Upper lobe of right lung (tissue), 1 donor: Measurements from ENCODE around the gene CMC2. TPM values are rescaled to one million over a fixed set of nuclear protein-coding genes. Genes with fewer than 3 reads are reported as not detected.

Experiments used
- ATAC-seq: fragments of 200-7000 bp; cut with Tn5 transposase; one replicate; pipeline ENCODE4 v1.9.1; 2020; ENCODE audit warnings: mild to moderate bottlenecking, moderate library complexity
- DNase-seq: peaks from one replicate; pipeline ENCODE4 v3.0.0-alpha.2; 2020
- H3K27ac ChIP-seq: fragments of 200-600 bp; one replicate; pipeline ENCODE4 v1.8.0; 2022
- H3K27me3 ChIP-seq: fragments of 200-600 bp; one replicate; pipeline ENCODE4 v1.8.0; 2022; ENCODE audit warnings: mild to moderate bottlenecking
- H3K36me3 ChIP-seq: fragments of 200-600 bp; one replicate; pipeline ENCODE4 v1.8.0; 2022
- H3K4me1 ChIP-seq: fragments of 200-600 bp; one replicate; pipeline ENCODE4 v1.8.0; 2022
- H3K4me3 ChIP-seq: fragments of 200-600 bp; one replicate; pipeline ENCODE4 v1.8.0; 2022; ENCODE audit warnings: mild to moderate bottlenecking
- H3K9me3 ChIP-seq: fragments of 200-600 bp; one replicate; pipeline ENCODE4 v1.8.0; 2022
- intact Hi-C: fragments of 100-400 bp; cut with DNase I; formaldehyde crosslinking; loops from one replicate; pipeline ENCODE4 v1.11.0; 2022
- total RNA-seq: library from RNA; stranded (reverse); fragmentation: NEBNext Ultra II Directional; extraction: Animal tissue kit (Norgen Biotek cat#: 25700); gene quantifications from one replicate; pipeline ENCODE4 v1.2.1, GENCODE V29; 2021
- TF ChIP-seq, protein P1 (sequence below): fragments of 200-600 bp; IDR thresholded peaks from one replicate; pipeline ENCODE4 v1.8.0; 2022; ENCODE audit warnings: antibody characterized with exemption
- donor health status: DM: no; HTN: yes; CAD: no; lungs with severe emphysema.

The CMC2 gene
- total RNA-seq, 1 donor from 2014 or later, result 43.3 TPM

DNA sequence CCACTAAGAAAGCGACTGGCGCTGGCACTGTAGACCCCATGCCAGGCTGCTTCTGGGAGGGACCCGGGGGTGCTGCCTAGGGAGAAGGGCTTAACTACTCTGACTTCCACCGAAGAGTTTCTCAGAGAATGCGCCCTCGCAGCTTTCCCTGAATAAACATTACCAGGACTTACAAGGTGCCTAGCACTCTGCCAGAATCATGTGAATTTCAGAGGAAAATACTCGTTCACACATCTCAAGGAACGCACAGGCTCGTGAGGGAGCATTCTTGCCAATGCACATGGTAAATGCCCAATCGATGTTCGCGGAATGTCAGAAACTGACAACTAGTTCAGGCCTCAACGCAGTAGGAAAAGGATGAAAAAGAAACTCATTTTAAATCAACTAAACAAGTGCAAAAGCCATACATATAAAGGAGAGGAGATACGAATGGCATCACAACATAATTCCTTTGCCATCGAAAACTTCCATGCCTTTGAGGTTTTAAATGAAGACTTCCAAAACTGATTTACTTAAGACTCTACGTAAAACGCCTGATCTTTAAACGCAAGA lies 999 bp downstream of the CMC2 start:
- TF ChIP-seq, protein P1, sequence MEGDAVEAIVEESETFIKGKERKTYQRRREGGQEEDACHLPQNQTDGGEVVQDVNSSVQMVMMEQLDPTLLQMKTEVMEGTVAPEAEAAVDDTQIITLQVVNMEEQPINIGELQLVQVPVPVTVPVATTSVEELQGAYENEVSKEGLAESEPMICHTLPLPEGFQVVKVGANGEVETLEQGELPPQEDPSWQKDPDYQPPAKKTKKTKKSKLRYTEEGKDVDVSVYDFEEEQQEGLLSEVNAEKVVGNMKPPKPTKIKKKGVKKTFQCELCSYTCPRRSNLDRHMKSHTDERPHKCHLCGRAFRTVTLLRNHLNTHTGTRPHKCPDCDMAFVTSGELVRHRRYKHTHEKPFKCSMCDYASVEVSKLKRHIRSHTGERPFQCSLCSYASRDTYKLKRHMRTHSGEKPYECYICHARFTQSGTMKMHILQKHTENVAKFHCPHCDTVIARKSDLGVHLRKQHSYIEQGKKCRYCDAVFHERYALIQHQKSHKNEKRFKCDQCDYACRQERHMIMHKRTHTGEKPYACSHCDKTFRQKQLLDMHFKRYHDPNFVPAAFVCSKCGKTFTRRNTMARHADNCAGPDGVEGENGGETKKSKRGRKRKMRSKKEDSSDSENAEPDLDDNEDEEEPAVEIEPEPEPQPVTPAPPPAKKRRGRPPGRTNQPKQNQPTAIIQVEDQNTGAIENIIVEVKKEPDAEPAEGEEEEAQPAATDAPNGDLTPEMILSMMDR, result no peak
- Histone ChIP-seq H3K4me1 (peaks cover 24% of the 10 kb centered on the region), H3K4me3 (peak overlapping the region; percentile 99), H3K9me3 (no peaks in the 10 kb centered on the region), H3K36me3 (no peaks in the 10 kb centered on the region), H3K27me3 (no peaks in the 10 kb centered on the region), H3K27ac (peak overlapping the region; percentile 100)
- intact Hi-C loops, result no loop called here
- ATAC-seq (no peak), DNase-seq (no peak)

DNA sequence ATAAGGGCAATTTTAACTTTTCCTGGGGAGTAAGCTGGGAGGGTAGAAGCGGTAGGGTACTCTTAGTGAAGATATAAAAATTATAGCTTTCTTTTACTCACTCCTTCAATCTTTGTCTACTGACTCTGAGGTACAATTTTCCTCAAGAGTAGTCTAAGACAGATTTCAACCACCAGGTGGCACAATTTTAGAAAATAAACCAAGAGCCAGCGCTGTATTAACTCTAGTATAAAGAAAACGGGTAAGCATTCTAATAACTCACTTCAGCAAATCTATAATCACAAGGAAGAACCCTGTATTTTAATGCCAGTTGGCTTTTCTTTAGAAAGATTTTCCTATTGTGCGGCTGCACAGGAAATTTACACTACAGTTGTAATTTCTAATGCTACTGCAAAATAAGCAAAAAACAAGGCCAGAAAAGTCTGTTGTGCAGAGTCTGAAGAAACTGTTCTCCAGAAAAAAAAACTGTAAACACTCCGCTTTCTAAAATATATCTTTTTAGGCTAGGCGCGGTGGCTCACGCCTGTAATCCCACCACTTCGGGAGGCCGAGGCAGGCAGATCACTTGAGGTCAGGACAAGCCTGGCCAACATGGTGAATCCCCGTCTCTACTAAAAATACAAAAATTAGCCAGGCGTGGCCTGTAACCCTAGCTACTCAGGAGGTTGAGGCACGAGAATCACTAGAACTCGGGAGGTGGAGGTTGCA lies 1.9 kb downstream of the CMC2 start:
- no peak for DNase-seq
- no peak for ATAC-seq
- intact Hi-C loops, result no loop called here
- H3K4me1 ChIP-seq, result peaks cover 24% of the 10 kb centered on the region
- no peaks in the 10 kb centered on the region for H3K36me3 ChIP-seq
- H3K4me3 ChIP-seq, result peak overlapping the region; percentile 99
- TF ChIP-seq, protein P1, result peak; percentile 70
- no peaks in the 10 kb centered on the region for H3K27me3 ChIP-seq
- H3K27ac ChIP-seq, result peak overlapping the region; percentile 24
- no peaks in the 10 kb centered on the region for H3K9me3 ChIP-seq

DNA sequence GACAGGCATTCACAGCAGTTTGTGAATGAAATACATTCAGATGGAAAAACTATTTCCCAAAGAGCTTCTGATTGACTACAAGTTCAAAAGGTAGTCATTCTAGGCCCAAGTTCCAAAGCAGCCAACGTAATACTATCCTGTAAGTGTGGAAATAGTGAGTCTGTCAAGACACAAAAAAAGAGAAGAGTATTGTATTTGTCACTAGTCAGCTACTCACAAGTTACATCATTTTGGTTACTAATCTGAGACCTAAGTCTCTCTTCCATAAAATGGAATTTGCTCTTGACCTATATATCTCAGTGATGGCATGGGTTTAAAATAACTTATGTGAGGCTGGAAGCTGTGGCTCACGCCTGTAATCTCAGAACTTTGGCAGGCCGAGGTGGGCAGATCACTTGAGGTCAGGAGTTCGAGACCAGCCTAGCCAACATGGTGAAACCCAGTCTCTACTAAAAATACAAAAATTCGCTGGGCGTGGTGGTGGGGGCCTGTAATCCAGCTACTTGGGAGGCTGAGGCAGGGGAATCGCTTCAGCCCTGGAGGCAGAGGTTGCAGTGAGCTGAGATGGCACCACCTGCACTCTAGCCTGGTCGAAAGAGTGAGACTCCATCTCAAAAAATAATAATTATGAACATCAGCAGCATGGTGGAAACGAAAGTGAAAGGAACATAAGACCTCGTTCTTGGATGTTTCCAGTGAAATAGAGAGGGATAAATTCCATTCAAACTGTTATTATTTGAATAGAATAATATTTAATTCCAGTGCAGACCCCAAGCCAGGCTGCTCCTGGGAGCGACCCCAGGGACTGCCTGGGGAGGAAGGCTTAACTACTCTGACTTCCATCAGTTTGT lies 2.9 kb downstream of the CMC2 start:
- TF ChIP-seq, protein P1, result no peak
- H3K36me3 ChIP-seq, result no peaks in the 10 kb centered on the region
- intact Hi-C loops, result no loop called here
- DNase-seq, result no peak
- H3K4me3 ChIP-seq, result peak overlapping the region; percentile 37
- no peaks in the 10 kb centered on the region for H3K9me3 ChIP-seq
- H3K27me3 ChIP-seq, result no peaks in the 10 kb centered on the region
- H3K27ac ChIP-seq, result peak overlapping the region; percentile 24
- ATAC-seq, result no peak
- H3K4me1 ChIP-seq, result peaks cover 24% of the 10 kb centered on the region

DNA sequence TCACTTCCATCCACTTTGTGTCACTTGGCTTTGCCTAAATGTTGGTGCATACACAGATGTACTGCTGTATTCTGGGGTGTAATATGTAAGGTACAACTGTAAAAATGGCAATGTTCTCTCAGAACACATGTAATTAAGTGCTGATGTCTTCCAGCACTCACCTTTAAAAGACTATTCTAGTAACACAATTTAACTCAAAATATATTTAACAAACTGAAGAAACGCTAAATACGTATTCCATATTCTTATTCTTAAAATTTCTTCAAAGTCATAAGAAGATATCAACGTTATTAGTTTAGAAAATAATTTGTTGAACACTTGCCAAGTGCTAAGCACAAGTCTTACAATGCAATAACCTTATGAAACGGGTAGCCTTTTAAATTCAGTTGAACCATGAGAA lies 3.6 kb downstream of the CMC2 start:
- peaks cover 21% of the 10 kb centered on the region for H3K4me1 ChIP-seq
- no peak for ATAC-seq
- no peak for DNase-seq
- intact Hi-C loops, result no loop called here
- no peaks in the 10 kb centered on the region for H3K9me3 ChIP-seq
- H3K4me3 ChIP-seq, result no peak overlapping the region
- TF ChIP-seq, protein P1, result no peak
- no peaks in the 10 kb centered on the region for H3K27me3 ChIP-seq
- no peak overlapping the region for H3K27ac ChIP-seq
- H3K36me3 ChIP-seq, result no peaks in the 10 kb centered on the region

DNA sequence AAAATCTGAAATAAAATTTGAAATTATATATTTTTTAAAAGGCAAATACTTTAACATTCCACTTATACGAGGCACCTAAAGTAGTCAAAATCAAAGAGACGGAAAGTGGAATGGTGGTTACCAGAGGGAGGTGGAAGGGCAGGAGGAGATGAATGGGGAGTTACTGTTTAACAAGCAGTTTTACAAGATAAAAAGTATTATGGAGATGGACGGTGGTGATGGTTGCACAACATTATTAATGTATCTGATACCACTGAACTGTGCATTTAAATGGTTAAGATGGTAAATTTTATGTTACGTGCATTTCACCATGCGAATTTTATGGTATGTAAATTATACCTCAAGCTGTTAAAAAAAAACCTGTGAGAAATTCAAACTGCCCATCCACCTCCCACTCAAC lies 5.4 kb downstream of the CMC2 start:
- DNase-seq (no peak), ATAC-seq (no peak)
- no peaks in the 10 kb centered on the region for H3K27me3 ChIP-seq
- no peak overlapping the region for H3K27ac ChIP-seq
- peaks cover 20% of the 10 kb centered on the region for H3K4me1 ChIP-seq
- intact Hi-C loops, result no loop called here
- TF ChIP-seq, protein P1, result no peak
- no peaks in the 10 kb centered on the region for H3K36me3 ChIP-seq
- H3K4me3 ChIP-seq, result no peak overlapping the region
- H3K9me3 ChIP-seq, result no peaks in the 10 kb centered on the region
